ENCODE data around the gene RACK1. TPM values are rescaled to one million over a fixed set of nuclear protein-coding genes. Genes with fewer than 3 reads are reported as not detected.

RACK1 gene
- total RNA-seq, 1 donor from 2014 or later, result 2,123 TPM

GRCh38 chr5:181191526-181192336 lies 52.0 kb downstream of the RACK1 start:
- Mint-ChIP-seq H3K27ac (peak overlapping the region; percentile 95), H3K27me3 (ENCODE audit: low read depth) (no peaks in the 10 kb centered on the region), H3K9me3 (no peaks in the 10 kb centered on the region), H3K4me1 (ENCODE audit: low read depth) (peaks cover 14% of the 10 kb centered on the region), H3K36me3 (ENCODE audit: low read depth) (no peaks in the 10 kb centered on the region), H3K4me3 (ENCODE audit: low read depth) (peak overlapping the region; percentile 94)
- intact Hi-C loops (cut with micrococcal nuclease), result loop anchor here (1.0 kb wide), 3 partner anchors 16 to 53 kb away; no protein-coding TSS in a partner anchor
- peak; percentile 94 for DNase-seq (ENCODE audit: low spot score)

GRCh38 chr5:181190711-181191525 lies 52.8 kb downstream of the RACK1 start:
- peaks cover 14% of the 10 kb centered on the region for H3K4me1 Mint-ChIP-seq (ENCODE audit: low read depth)
- DNase-seq (ENCODE audit: low spot score), result peak; percentile 37
- H3K27ac Mint-ChIP-seq, result peak overlapping the region; percentile 95
- no peaks in the 10 kb centered on the region for H3K36me3 Mint-ChIP-seq (ENCODE audit: low read depth)
- peak overlapping the region; percentile 94 for H3K4me3 Mint-ChIP-seq (ENCODE audit: low read depth)
- no peaks in the 10 kb centered on the region for H3K9me3 Mint-ChIP-seq
- intact Hi-C loops (cut with micrococcal nuclease), result loop anchor here (1.0 kb wide), 2 partner anchors 16 to 27 kb away; no protein-coding TSS in a partner anchor
- H3K27me3 Mint-ChIP-seq (ENCODE audit: low read depth), result no peaks in the 10 kb centered on the region

- Mint-ChIP-seq H3K27ac (peak overlapping the region; percentile 93), H3K4me1 (ENCODE audit: low read depth) (peaks cover 14% of the 10 kb centered on the region), H3K27me3 (ENCODE audit: low read depth) (no peaks in the 10 kb centered on the region), H3K4me3 (ENCODE audit: low read depth) (peak overlapping the region; percentile 94), H3K9me3 (no peaks in the 10 kb centered on the region), H3K36me3 (ENCODE audit: low read depth) (no peaks in the 10 kb centered on the region)
- DNase-seq (ENCODE audit: low spot score), result no peak
- intact Hi-C loops (cut with micrococcal nuclease), result loop anchor here (1.0 to 10.0 kb wide), 4 partner anchors 17 to 325 kb away; partner anchors contain the start of genes RACK1, TRIM41 and ZFP62
These were observed 53.6 kb downstream of the RACK1 start for GRCh38 chr5:181189962-181190710.

GRCh38 chr5:181189363-181189961 lies 54.2 kb downstream of the RACK1 start:
- Mint-ChIP-seq H3K4me1 (ENCODE audit: low read depth) (peaks cover 15% of the 10 kb centered on the region), H3K27me3 (ENCODE audit: low read depth) (no peaks in the 10 kb centered on the region)

GRCh38 chr5:181188700-181189362 lies 54.9 kb downstream of the RACK1 start:
- H3K4me1 Mint-ChIP-seq (ENCODE audit: low read depth), result peaks cover 19% of the 10 kb centered on the region
- peak overlapping the region; percentile 94 for H3K4me3 Mint-ChIP-seq (ENCODE audit: low read depth)
- peak; percentile 77 for DNase-seq (ENCODE audit: low spot score)
- H3K36me3 Mint-ChIP-seq (ENCODE audit: low read depth), result no peaks in the 10 kb centered on the region
- no peaks in the 10 kb centered on the region for H3K27me3 Mint-ChIP-seq (ENCODE audit: low read depth)
- H3K9me3 Mint-ChIP-seq, result no peaks in the 10 kb centered on the region
- H3K27ac Mint-ChIP-seq, result peak overlapping the region; percentile 93
- intact Hi-C loops (cut with micrococcal nuclease), result loop anchor here (1.0 to 10.0 kb wide), 5 partner anchors 16 to 324 kb away; partner anchors contain the start of genes RACK1, TRIM41, TRIM52 and ZFP62

More at GRCh38 chr5:181189363-181189961, 54.2 kb downstream of the RACK1 start:
- peak; percentile 60 for DNase-seq (ENCODE audit: low spot score)
- intact Hi-C loops (cut with micrococcal nuclease), result loop anchor here (1.0 to 10.0 kb wide), 4 partner anchors 17 to 325 kb away; partner anchors contain the start of genes RACK1, TRIM41 and ZFP62
- Mint-ChIP-seq H3K36me3 (ENCODE audit: low read depth) (no peaks in the 10 kb centered on the region), H3K27ac (peak overlapping the region; percentile 93), H3K4me3 (ENCODE audit: low read depth) (peak overlapping the region; percentile 94), H3K9me3 (no peaks in the 10 kb centered on the region)

- Mint-ChIP-seq H3K4me3 (ENCODE audit: low read depth) (peak overlapping the region; percentile 94), H3K36me3 (ENCODE audit: low read depth) (no peaks in the 10 kb centered on the region), H3K9me3 (no peaks in the 10 kb centered on the region), H3K27me3 (ENCODE audit: low read depth) (peaks cover 2% of the 10 kb centered on the region), H3K27ac (peak overlapping the region; percentile 93), H3K4me1 (ENCODE audit: low read depth) (peaks cover 15% of the 10 kb centered on the region)
- intact Hi-C loops (cut with micrococcal nuclease), result loop anchor here (1.0 to 10.0 kb wide), 3 partner anchors 15 to 323 kb away; partner anchors contain the start of genes TRIM52 and ZFP62
- DNase-seq (ENCODE audit: low spot score), result peak; percentile 49
These were observed 56.0 kb downstream of the RACK1 start for GRCh38 chr5:181187500-181188213.

GRCh38 chr5:181186986-181187499 lies 56.7 kb downstream of the RACK1 start:
- Mint-ChIP-seq H3K4me3 (ENCODE audit: low read depth) (no peak overlapping the region), H3K36me3 (ENCODE audit: low read depth) (no peaks in the 10 kb centered on the region), H3K9me3 (no peaks in the 10 kb centered on the region), H3K27ac (peak overlapping the region; percentile 5), H3K4me1 (ENCODE audit: low read depth) (peaks cover 15% of the 10 kb centered on the region), H3K27me3 (ENCODE audit: low read depth) (peaks cover 2% of the 10 kb centered on the region)
- DNase-seq (ENCODE audit: low spot score), result no peak
- intact Hi-C loops (cut with micrococcal nuclease), result loop anchor here (10.0 kb wide), 1 partner anchor 322 kb away; the partner anchor contains the start of gene ZFP62

Other genes starting within 250 kb of the RACK1 start
- 0.09 TPM in 1 of 2 replicates, not detected in the other for gene BTNL9, start 203.6 kb downstream of the RACK1 start, total RNA-seq
- not detected in 2 replicates for gene OR2V1, start 112.7 kb downstream of the RACK1 start, total RNA-seq
- not detected in 2 replicates for gene OR2V2, start 96.3 kb downstream of the RACK1 start, total RNA-seq
- 3.9 and 4.8 TPM in 2 replicates for gene TRIM7, start 38.7 kb downstream of the RACK1 start, total RNA-seq
- gene TRIM41, start 20.6 kb downstream of the RACK1 start, total RNA-seq, result 32.2 and 33.0 TPM in 2 replicates
- 15.5 and 16.9 TPM in 2 replicates for gene TRIM52, start 17.2 kb upstream of the RACK1 start, total RNA-seq
- gene OR4F3, start 123.4 kb upstream of the RACK1 start, total RNA-seq, result not detected in 2 replicates

Measured in activated T-helper 2 cell treated with anti-CD3 and anti-CD28 coated beads, Interferon-gamma antibody, Interleukin-2, Interleukin-4, amounts not matched to agents 10 μg/mL and 5 μg/mL and 100 μg/mL, durations not matched to agents 14 hours and 24 hours and 36 hours (primary cell).